Measurements from ENCODE around the gene SLC38A3.

Gene SLC38A3

DNA sequence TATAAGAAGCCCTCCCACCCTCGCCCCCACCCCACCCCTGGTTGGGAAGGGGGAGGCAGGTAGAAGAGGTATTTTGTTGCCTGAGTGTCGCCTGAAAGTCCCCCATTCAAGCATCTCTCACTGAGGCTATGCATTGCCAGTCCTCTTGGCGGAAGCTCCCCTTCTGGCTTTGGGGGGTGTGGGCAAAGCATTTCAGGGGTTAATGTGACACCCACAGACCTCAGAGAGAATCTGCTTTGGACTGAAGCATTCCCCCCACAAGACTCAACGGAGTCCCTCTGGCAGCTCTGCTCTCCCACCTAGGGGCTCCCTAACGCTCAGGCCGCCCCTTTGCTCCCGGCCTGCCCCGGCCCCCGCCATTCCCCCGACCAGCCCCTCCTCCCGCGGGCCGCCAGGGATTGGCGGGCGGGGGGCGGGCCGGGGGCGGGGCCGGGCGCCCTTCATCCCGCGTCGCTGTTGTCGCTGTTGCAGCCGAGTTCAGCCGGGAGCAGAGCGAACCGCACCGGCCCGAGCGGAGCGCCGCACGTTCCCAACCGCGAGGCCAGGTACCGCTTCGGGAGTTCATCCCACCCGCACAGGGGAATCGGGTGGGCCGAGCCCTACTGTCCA is at the start of gene SLC38A3:
Gene SLC38A3 (plus strand): TSS at position 468 of the 609 bp plus-strand sequence. CDS start 8,929 bp downstream, outside the sequence.
- peak; percentile 2 for DNase-seq

DNA sequence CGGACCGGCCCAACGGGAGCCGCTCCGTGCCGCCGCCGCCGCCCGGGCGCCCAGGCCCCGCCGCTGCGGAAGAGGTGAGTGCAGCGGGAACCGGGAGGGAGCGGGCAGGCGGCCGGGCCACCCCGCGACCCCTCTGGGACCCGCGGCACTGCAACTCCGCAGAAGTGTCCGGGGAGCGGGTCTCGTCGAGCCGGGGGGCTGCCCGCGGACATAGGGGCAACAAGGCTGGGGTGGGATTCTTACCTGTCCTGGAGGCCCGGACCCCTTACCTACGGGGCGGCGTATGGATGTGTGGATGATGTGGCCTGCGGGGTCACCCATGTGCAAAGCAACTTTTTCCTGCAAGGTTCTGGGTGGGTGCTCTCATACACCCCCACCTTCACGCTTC is 49.6 kb upstream of the SLC38A3 start:
- no peak for DNase-seq

DNA sequence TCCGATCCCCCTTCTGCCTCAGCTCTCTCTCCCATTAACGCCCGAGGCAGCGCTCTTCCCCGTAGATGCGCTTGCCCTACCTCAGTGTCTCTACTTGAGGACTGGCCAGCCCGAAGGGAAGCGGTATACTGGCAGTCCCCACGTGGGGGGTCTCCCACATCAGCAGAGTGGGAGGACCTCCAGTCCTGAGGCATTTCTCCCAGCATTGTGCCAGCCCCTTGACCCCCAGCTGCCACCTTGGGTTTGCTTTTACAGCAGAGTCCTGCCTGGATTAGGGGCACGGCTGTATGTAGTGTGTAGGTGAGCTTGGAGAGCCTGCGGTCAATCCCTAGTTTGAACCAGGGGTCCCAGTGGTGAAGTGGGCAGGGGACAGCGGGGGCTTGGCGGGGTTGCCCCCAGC is 49.2 kb upstream of the SLC38A3 start:
- no peak for DNase-seq

DNA sequence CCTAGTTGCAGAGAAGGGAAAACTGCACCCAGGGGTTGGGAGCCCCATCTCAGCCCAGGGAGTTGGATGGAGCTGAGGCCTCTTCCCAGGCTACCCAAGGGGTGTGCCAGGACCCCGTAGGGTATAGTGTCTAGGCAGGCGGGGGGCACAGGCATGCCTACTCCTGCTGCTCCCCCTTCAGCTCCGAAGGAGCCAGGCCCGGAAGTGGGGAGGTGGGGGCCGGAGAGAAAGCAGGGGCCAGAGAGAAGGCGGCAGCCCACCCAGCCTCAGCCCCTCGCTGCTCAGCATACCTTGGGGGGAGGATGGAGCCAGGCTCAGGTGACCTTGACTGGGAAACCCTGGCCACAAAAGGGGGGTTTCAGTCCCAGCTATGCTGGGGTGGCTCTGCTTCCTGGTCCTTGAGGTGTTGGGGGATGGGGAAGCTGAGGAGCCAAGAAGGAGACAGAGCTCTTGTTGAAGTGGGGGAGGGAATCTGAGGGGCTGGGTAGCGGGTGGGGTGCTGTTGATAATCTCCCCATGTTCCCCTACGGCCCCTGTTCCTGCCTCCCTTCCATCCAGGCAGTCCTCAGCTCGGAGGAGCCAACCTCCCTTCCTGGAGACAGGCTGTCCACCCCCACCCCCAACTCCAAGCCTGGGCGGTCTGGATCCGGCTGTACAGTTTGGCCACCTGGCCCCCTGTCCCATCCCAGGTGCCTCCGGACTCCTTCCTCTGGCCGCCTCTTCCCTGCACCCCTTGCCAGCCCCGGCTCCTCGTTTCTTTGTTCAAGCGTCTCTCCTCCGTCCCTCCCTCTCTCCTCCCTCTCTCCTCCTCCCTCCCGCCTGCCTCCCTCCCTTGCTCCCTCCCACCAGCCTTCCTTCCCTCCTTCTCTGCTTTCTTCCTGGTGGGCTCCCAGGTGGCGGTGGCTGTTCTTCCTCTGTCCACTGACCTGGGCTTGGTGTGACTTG is 48.2 kb upstream of the SLC38A3 start:
- no peak for DNase-seq

DNA sequence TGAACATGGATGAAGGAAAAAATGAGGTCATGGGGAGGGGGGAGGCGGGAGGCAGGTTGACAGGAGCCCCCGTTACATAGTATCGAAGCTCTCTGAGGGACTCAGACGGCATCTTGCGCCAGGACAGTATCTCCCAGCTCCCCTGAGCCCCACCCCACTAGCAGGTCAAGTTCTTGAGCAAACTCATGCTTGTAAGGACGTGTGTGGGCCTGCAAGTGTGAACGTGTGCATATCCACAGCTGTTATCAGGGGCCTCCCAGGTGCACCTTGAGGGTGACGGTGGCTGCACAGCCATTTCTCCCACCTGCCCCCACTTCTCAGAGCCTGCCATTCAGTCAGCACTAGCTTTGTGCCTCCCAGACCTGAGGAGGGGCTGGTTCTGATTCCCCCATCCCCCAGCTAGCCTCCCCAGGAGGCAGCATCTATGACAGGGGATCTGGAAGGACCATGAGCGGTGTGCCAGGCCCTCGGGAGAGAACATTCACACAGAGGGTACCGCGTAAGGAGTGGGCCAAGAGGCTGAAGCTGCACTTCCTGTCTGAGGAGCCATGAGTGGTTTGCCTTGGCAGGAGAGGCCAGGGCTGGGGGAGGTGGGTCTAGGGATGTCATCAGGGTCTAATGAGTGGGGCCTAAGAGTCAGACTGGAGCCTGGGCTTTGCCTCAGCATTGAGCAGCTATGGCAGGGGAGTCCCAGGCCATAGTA is 47.1 kb upstream of the SLC38A3 start:
- DNase-seq: no peak

DNA sequence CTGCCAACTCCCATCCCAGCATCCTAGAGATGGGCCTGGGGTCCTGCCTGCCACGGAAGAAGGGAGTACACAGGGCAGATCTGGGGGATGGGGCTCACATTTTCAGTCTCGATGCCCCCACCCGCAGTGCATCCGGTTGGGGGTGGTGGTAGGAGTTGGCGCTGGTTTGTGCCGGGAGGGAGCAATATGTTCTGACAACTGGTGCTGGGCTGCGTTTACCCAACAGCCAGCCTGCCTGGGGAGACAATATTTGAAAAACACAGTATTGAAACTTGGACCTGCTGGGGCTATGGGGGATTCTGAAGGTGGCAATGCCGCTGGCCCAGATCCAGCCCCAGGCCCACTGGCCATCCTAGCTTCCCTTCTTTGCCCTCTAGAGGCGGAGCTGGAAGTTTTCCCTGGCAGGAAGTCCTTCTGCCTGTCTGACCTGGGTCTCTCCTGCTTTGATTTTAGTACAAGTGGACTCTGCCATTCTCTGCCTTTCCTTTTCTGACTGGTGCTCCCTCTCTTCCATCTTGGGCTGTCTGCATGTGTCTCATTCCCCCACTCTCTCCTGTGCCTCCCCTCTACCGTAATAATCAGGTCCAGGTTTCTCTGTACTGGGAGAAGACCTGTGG is 46.4 kb upstream of the SLC38A3 start:
- no peak for DNase-seq

DNA sequence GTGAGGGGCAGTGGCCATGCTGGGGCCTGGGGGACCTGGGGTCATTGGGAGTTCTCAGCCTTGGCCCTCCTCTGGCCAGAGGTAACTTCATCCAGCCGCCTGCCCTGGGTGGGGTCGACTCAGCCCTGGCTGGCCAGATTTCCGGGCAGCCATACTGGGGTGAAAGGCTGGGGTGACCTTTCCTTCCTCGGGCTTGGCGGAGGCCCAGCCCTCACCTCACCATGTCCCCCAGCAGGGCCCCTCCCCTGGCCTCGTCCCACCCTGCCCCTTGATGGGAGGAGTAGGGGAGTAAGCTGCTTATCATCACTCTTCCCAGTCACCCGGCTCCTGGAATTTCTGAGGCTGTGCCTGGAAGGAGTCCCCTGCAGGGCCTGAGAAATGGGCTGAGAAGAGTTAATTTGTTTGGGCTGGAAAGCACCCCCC is 44.5 kb upstream of the SLC38A3 start:
- no peak for DNase-seq

DNA sequence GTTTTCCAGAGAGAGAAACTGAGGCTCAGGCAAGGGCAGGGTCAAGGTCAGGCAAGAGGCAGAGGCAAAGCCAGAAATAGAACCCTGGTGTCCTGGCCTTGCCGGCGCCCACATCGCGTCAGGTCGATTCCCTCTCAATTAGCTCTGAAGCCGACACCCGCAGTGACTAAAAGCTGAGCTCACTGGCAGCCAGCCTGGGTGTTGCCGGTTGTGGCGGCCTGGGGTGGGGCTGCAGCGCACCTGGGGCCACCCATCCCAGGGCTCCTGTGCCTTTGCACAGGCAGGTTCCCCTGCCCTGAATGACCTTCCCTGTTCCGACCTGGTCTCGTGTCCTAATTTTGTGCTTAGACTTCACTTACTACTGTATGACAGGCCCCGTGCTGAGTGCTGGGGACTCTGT is 43.8 kb upstream of the SLC38A3 start:
- DNase-seq: no peak

DNA sequence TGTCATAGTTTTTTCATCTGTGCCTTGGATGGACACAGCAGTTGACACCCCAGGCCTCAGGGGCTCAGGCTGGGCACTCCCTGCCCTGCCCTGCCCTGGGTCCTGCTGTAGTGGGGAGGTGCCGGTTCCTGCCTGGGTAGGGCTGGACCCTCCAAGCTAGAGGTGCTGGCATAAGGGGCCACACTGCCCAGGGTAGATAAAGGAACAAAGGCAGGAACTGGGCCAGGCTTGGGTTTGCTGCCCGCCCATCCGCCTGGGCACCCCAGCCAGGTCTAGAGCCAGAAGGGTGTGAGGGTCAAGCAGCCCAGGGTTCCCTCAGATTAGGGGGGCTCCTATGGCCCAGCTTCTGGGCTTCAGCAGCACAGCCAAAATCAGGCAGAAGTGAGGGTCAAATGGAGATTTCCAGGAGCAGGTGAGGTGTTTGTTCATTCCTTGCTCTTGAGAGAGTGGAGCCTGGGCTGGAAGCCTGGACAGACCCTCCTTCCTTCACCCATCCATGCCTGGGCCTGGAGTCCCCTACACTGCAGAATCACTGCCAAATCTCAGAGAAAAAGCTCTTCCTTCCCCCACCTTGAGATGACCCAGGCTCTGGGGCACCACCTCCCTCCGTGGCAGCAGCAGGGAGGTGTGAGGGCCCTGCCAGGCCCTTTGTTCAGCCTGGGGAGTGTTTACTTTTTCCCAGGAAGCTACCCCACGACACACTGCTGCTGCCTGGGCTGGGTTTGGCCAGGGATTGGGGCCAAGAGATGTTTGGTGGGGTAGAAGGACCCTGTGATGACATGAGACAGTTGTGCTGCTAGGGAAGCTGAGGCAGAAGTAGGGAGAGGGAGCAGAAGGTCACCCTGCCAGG is 42.8 kb upstream of the SLC38A3 start:
- DNase-seq: no peak

DNA sequence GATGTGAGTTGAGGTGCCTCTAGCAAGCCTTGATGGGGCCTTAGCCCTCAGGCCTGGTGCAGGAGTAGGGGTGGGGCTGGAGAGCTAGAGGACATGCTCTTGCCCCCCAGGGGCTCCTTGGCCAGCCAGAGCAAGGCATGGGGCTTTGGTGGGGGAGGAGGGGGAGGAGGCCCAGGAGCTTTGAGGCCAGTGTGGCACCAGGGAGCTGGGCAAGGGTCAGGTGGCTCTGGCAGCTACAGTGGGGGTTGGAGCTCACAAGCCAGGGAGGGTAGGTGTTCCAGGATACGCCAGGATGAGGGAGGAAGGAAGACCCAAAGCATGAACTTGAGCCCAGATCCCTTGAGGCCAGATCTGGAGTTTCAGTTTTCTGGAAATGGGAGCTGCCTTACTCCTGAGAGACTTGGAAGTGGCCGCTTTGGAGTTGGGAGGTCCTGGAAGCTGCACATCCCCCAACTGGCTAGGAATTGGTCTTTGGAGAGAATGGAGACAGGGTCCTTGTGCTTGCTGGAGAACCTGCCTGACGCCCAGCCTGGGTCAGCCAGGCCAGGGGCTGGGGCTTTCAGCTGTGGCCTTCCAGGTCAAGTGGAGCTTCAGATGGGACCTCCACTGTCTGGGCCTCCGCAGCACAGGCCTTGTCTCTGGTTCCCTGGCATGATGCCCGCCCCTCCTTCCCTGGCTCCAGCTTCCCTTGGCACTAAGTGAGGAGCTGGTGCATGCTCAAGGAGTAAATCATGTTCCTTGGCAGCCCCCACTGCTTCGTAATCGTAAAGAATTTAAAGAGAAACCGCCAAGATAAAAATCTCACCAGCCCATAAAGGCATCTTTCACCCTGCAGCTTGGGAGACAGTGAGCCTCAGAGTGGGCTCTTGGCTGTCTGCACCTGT is 41.3 kb upstream of the SLC38A3 start:
- no peak for DNase-seq

DNA sequence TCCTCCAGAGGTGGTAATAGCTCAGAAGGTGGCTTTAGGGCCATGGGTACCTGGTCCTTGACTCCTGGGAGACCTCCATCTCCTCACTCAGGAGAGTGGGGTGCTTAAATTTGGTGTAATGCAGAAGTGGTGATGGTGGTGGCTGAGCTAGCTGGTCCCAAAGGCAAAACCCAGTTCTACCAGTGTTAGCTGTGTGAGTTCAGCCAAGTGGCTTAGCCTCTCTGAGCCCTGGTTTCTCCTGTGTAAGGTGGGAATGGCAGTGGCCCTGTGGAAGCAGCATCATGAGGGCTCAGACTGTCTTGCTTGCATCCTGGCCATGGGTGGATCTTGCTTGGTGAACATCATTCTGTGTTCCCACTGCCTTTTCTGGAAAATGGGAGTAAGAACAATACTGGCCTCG is 40.6 kb upstream of the SLC38A3 start:
- DNase-seq: no peak

DNA sequence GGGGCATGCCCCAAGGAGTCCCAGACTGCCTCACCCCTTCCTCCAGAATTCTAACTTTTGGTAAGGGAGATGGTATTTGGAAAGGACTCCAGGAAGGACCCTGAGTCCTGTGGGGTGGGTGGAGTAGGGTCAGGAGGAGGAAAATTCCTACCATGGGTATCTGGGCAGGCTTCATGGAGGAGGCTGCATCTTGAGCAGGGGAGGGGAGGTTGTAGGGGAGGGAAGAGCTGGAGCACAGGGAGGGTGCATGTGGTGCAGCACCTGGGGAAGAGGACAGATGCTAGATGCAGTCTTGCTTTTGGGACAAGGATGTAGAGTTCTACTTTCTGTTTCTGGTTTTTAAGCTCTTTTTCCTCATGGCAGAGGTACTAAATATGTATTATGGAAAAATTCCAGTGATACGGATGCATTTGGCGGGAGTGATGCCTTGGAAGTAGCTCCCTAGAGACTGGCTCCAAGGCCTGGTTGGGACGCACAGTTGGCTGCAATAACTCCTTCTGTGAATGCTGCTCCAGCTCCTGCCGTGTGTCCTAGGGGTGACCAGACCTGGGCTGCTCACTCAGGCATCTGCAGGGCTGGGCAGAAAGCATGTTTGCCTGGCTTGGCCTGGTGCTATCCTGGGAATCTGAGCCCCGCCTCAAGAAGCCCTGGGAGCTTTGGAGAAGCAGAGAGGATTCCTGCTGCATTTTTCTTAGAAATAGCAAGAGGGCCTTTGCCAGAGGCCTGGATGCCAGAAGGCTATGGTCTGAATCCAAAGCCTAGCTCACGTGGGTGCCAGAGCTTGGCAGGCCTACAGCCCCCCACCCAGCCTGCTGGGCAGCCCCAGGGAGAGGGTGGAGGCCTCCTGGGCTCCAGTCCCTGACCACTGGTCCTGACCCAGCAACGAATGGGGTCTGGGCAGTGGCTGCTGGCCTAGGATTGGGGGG is 39.8 kb upstream of the SLC38A3 start:
- no peak for DNase-seq

DNA sequence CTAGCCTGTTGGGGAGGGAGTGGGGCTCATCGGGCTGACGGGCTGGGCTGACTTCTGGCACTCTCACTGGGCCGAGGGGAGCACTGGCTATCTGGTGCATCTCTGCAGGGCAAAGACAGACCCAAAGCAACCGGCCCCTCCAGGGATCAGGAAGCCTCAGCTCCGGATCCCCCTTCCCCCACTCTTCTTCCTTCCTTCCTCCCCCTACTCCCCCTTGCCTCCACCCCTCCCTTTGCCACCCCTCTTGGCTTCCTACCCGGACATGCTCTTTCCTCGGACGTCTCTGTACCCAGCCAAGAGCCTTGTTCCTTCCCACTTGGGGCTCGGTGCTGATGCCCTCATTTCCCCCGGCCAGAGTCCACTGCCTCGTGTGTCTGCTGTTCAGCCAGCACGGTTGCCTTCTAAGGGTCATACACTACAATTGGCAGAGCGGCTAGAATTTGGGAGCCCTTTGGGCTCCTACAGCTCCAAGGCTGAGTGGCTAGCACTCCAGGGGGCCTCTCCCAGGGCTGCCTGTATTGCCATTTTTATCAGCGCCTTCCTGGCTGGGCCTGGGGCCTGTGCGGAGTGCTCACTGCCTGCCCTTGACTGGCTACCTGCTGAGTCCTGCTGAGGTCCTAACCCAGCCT is 39.0 kb upstream of the SLC38A3 start:
- DNase-seq: no peak

DNA sequence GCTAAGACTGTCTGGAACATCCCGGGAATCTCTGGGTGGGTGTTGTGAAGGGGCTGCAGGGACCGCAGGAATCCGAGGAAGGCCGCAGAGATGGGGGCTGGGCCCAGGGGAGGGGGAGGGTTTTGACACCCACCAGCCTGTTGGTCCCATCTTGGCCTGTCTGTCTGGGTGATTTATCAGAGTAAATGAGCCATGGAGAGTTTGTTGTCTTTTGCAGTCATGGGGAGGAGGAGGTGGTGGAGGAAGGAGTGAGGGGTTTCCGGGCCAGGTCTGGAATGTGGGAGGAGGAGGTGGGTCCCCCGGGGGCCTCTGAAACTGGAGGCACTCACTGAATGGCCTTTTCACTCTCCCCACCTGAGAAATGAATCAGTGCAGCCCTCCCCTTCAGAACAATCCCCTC is 38.5 kb upstream of the SLC38A3 start:
- DNase-seq: no peak

DNA sequence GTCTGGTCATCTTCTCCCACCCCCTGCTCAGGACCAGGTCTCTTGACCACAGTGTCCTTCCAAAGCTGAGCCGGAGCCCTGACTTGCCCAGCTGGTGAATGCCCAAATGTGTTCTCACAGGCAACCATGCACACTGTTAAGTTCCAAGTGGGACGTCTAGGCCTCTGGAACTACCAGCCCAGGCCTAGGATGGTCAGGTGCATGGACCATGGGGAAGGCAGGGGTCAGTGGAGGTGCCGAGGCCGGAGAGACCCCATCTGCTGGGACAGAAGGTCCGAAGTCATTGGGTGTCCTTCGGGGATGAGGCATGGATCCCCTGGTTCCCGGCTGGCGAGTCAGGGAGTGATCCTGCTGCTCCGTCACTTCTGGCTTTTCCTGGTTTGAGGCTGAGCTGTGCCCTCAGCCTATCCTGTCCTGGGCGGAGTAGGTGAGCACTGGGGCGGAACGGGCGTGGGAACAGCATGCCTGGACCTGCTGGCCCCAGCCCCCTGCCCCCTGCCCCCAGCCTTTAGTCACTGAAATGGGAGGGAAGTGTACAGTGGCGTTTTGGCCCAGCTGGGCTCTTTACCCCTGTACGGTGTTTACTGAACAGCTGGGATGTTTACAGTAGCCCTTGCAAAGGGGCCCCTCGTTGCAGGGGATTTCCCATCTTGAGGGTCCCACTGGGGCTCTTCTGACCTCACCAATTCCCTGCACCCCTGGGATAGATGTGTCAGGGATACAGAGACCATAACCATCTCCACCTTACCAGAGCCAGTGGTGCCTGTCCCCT is 37.8 kb upstream of the SLC38A3 start:
- DNase-seq: no peak

DNA sequence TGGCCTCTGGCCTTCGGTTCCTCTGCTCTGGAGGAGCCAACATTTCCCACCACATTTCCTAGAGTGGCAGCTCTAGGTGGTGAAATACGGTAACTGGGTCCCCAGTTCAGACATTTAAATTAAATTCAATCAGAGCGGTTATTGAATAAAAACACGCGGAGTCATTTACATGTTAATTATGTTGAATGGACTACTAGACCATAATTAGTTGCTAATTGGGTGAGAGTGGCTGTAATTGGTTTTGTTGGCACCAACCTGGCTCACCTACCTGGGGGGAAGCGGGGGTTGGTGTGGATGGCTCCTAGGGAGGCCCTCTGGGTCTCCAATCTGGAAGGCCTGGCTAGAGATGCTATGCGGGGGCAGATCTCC is 37.2 kb upstream of the SLC38A3 start:
- DNase-seq: no peak

DNA sequence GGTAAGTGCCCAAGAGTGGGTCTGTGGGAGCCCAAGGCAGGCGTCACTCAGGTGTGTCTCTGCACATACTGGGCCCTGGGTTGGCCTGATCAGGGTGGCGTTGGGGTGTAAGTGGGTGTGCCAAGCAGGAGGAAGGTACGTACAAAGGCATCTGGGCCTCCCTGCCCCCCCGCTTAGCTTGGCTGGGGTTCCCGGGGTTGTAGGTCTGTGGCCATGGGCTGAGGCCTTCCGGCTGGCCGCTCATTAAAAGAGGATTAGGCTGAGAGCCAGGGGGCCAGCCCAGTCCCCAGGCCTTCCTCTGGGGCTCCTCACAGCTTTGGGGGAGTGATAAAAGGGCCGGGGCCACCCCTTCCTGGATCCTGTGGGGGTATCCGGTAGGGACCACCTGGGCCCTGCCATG is 36.7 kb upstream of the SLC38A3 start:
- DNase-seq: no peak

DNA sequence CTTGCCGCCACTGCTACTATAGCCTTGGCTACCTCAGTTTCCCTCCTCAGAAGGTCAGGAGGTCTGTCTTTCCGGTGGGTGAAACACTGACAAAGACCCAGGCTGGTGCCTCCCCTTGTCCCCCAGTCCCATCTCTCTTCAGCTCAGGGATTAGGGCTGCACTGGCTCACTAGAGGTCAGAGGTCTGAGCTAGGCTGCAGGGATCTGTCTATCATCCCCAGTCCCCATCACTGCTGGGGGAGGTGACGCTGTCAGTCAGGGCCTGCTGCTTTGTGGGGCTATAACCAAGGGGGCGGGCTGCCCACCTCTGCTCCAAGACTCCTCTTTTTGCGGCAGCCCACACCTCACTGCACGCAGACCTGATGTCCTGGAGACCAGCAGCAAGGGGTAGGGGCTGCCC is 36.3 kb upstream of the SLC38A3 start:
- no peak for DNase-seq

All from NCI-H2227 treated with DMSO at 0.1 percent for 48 hours (cell line).